ENCODE results near the gene TAF4B.

DNA sequence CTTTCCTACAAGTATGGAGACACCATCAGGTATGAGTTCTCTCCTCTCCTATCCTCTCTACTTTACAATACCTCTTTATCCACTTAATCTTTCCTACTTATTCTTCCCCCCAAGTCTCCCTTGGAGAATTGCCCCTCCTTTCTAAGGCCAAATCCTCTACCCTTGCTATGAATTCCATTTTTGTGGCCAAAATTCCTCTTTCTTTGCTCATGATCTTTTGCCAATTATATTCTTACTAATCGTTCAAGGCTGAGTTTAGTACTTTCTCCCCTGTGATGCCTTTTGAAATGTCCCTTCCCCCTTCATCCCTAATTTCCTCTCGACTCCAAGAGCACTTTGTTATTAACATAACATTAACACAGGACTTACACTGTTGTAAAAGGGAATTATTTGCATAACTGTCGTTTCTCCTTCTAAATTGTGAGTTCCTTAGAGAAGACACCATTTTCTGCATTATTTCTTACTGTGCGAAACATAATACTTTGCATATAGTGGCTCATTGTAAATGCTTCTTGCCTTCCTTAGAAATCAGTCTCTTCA lies 188.7 kb downstream of the TAF4B start:
- TF ChIP-seq, protein P1, sequence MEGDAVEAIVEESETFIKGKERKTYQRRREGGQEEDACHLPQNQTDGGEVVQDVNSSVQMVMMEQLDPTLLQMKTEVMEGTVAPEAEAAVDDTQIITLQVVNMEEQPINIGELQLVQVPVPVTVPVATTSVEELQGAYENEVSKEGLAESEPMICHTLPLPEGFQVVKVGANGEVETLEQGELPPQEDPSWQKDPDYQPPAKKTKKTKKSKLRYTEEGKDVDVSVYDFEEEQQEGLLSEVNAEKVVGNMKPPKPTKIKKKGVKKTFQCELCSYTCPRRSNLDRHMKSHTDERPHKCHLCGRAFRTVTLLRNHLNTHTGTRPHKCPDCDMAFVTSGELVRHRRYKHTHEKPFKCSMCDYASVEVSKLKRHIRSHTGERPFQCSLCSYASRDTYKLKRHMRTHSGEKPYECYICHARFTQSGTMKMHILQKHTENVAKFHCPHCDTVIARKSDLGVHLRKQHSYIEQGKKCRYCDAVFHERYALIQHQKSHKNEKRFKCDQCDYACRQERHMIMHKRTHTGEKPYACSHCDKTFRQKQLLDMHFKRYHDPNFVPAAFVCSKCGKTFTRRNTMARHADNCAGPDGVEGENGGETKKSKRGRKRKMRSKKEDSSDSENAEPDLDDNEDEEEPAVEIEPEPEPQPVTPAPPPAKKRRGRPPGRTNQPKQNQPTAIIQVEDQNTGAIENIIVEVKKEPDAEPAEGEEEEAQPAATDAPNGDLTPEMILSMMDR (IDR thresholded peaks at IDR 0.05; ENCODE audit: poor library complexity, severe bottlenecking) = no peak
- TF ChIP-seq RAD21 (conservative IDR thresholded peaks at IDR 0.05) (no peak), EZH2 (IDR thresholded peaks at IDR 0.05; ENCODE audit: borderline replicate concordance, insufficient read depth, low read length, poor library complexity, severe bottlenecking) (no peak), POLR2AphosphoS5 (IDR thresholded peaks at IDR 0.05) (no peak), REST (IDR thresholded peaks at IDR 0.05; ENCODE audit: borderline replicate concordance) (no peak), TAF1 (IDR thresholded peaks at IDR 0.05; ENCODE audit: low read depth) (no peak), SMC3 (conservative IDR thresholded peaks at IDR 0.05; ENCODE audit: poor library complexity) (no peak), EP300 (conservative IDR thresholded peaks at IDR 0.05; ENCODE audit: poor library complexity, severe bottlenecking) (no peak), MXI1 (conservative IDR thresholded peaks at IDR 0.05; ENCODE audit: poor library complexity, severe bottlenecking) (no peak)
